ENCODE measurements around the gene DLL4.

Gene DLL4

DNA sequence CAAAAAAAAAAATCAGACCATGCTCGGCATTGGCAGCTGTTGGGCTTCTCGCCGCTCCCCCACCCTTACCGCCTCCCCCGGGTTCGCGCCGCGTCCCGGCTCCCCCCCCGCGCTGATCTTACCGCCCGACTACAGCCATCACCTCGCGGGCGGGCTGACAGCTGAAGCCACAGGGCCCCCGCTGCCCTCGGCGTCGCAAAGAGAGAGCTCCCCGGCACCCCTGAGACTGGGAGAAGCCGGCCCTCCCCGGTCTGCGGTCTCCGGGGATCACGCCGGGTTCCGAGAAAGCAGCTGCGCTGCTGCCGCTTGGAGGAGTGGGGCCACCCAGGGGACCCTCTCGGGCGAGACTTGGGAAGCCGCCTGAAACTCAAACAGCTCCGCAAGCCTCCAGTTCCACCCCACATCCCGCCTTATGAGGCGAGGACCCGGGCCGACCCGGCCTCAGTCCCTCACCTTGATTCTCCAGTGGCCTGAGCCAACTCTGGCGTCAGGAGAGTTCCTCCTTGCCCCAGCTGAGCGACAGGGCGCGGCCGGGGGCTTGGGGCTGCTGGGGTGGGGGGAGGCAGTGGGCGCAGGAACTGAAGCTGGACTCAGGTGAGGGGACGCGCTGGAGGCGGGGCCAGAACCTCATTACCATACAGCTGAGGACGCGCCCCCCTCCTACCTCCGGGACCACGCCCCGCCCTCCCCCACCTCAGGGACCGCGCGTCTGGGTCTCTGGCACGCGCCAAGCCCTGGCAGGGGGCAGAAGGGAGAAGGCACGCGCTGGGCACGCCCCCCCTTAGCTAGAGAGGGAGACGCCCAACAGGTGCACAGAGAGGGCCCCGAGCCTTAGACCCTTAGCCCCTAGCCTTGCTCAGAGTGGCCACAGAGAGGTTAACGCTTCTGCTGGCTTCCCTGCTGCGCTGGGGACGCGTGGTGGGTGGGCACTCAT is 1.0 kb upstream of the DLL4 start:
- no peak for DNase-seq

DNA sequence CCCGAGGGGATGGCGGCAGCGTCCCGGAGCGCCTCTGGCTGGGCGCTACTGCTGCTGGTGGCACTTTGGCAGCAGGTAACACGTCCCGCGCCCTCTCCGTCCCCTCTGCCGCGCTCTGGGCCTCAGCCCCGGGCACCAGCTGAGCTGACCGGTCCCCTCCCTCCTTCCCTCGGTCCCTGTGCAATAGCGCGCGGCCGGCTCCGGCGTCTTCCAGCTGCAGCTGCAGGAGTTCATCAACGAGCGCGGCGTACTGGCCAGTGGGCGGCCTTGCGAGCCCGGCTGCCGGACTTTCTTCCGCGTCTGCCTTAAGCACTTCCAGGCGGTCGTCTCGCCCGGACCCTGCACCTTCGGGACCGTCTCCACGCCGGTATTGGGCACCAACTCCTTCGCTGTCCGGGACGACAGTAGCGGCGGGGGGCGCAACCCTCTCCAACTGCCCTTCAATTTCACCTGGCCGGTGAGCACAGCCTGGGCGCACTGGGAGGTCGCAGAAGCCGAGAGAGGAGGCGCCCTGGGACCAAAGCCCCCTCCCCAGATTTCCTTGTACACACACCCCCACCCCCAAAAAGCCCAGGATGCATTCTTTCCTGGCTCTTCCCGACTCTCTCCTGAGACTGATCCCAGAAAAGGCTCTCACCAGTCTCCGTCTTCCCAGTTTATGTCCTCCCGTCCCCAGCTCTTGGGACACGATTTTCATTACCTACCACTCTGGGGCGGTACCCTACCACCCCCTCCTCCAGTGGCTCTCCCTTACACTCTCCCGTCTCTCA is 705 bp downstream of the DLL4 start:
- DNase-seq = no peak

DNA sequence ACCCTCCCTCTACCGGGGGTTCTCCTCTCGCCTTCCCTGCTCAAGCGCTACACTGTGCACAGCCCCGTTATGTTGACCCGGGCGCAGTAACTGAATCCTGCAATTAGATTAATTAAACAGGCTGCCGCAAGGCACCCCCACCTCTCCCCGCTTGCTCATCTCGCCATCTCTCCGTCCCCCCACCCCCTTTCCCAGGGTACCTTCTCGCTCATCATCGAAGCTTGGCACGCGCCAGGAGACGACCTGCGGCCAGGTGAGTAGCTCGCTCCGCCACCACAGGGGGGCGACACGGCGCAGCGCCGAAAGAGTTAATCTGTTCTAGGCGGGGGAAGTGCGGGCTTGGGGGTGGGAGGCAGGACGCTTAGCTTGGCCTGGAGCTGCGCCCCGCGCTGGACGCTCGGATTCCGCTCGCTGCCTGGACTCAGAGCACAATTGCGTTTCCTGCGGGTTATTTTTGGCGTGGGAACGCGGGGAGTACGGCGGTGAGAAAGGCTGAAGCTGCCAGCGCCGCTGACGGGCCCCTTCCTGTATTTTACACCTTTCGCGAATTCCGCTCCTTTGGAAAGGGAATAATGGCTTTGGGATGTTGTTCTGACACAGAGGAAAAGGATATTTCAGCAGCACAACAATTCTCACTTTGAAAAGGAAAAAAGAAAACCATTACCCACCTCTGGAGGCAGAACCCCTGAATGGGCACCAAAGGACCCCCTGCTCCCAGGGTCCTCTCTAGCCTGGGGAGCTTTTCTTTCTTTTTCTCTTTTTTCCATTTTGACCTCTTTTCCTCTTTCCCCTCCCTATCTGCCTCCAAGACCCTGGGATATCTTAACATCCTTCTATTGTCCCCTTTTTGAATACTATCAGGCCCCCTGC is 1.5 kb downstream of the DLL4 start:
- no peak for DNase-seq

DNA sequence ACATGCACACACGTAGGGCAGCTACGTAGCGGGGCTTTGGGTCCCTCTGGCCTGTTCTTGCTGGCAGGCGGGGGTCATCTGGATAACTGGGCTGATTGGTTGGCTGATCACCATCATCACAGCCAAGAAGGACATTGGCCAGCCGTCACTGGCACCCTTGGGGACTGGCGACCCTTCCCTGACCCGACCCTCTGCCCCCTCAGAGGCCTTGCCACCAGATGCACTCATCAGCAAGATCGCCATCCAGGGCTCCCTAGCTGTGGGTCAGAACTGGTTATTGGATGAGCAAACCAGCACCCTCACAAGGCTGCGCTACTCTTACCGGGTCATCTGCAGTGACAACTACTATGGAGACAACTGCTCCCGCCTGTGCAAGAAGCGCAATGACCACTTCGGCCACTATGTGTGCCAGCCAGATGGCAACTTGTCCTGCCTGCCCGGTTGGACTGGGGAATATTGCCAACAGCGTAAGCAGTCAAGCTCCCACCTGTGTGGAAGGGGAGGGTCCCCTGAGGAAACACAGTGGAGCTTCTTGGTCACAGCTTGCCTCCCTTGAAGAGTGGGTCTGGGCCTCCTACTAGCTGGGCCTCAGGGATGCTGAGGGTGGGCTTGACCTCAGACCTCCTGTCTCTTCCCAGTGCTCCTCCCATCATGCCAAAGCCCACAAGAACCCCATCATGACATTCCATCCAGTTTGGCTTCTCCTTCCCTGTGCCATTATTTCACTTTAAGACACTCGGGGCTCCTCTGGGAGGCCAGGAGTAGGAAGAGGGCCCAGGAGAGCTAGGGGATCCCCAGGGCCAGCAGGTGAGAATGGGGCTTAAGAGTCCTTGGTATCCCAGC is 2.4 kb downstream of the DLL4 start:
- DNase-seq = no peak

DNA sequence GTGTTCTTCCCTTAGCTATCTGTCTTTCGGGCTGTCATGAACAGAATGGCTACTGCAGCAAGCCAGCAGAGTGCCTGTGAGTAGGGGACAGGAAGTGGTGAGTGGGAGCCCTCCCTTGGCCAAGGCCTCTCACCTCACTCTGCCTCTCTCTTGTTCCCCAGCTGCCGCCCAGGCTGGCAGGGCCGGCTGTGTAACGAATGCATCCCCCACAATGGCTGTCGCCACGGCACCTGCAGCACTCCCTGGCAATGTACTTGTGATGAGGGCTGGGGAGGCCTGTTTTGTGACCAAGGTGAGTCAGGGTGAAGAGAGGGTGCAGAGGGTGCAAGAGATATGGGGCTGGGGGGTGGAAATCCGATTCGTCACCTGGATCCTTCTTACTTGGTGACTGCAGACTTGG is 3.0 kb downstream of the DLL4 start:
- DNase-seq = no peak

DNA sequence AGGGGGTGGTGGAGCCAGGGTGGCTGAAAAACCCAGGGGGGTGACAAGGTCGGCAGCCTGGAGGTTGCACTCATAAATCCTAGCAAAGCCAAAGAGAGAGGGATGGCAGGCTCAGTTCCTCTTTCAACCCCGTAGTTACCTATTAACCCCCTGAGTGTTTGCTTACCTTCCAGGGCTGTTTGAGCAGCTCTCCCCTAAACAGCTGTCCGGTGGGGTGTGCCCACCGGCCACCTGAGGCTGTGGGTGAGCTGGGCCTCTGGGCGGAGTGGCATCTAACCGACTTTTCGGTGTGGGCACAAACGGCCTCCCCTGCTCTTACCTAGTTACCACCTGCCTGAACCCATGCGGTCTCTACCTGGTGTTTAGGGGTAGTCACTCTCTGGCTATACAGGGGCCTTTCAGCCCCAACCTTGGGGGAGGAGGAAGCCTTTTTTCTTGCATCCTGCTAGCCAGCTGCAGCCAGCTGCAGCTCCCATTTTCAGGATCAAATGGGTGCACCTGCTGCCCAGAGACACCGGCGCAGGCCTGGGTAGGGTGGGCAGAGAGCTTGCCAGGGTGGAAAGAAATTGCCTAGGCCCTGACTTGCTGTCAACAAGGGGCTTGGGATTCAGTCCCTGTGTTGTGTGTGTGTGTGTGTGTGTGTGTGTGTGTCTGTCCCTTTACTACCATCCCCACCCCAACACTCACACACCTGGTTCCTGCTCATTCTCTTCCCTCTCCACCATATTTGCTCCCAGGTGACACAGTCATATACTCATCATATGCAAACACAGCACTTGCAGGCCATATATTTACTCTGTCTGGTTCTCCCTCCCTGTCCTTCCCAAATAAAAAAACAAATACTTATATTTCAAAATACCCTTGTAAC is 3.7 kb downstream of the DLL4 start:
- DNase-seq = no peak

DNA sequence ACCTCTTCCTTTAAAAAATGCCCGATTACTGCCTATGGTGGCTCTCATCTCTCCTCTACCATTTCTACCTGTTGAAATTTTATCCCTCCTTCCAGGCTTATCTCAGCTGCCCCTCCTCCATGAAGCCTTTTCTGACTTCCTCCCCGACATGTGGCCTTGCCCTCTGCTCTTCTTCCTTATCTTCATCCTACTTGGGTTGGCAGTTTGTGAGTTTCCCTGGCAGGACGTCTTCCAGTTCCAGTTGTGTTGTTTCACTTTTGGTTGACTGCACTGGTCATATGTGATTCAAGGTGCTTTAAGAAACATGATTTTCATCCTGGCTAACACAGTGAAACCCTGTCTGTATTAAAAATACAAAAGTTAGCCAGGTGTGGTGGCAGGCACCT is 4.4 kb downstream of the DLL4 start:
- DNase-seq = no peak

DNA sequence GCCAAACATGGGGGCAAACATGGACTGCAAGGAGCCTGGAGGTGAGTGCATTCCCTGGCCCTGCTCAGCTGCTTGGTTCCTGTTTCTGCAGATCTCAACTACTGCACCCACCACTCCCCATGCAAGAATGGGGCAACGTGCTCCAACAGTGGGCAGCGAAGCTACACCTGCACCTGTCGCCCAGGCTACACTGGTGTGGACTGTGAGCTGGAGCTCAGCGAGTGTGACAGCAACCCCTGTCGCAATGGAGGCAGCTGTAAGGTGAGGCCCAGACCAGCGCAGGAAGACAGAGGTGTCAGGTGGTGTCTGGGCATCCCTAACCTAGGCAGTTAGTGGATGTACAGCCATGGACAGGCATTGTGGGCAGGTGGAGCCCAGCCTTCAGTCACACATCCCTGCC is 5.3 kb downstream of the DLL4 start:
- no peak for DNase-seq

DNA sequence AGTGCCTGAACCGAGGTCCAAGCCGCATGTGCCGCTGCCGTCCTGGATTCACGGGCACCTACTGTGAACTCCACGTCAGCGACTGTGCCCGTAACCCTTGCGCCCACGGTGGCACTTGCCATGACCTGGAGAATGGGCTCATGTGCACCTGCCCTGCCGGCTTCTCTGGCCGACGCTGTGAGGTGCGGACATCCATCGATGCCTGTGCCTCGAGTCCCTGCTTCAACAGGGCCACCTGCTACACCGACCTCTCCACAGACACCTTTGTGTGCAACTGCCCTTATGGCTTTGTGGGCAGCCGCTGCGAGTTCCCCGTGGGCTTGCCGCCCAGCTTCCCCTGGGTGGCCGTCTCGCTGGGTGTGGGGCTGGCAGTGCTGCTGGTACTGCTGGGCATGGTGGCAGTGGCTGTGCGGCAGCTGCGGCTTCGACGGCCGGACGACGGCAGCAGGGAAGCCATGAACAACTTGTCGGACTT is 7.1 kb downstream of the DLL4 start:
- DNase-seq = no peak

DNA sequence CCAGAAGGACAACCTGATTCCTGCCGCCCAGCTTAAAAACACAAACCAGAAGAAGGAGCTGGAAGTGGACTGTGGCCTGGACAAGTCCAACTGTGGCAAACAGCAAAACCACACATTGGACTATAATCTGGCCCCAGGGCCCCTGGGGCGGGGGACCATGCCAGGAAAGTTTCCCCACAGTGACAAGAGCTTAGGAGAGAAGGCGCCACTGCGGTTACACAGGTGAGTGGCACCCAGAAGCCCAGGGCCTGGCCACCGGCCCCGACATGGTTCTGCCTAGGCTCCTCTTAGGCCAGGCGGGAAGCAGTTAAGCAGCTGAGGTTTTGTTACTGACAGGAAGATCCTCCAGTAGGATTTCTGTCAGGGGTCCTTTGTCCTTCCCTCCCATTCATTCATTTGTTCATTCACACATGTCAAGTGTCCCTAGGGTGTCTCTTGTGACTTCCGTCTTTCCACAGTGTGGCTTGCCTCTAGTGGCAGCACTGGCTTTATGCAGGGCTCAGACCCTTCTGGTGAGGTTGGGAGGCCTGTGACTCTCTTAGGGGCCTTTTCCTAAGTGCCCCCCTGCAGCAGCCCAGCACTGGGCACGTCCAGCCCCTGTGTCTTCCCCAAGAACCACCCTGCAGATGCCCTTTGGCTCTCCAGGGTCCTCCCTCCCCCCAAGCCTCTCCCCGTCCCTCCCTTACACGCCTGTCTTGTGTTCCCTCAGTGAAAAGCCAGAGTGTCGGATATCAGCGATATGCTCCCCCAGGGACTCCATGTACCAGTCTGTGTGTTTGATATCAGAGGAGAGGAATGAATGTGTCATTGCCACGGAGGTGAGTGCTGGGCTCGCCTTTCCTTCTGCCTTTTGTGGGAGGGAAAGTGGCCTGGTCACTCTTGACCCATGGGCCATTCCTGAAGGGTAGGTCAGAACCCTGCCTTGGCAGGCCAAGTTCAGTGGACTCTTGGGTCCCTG is 7.8 kb downstream of the DLL4 start:
- DNase-seq = peak; percentile 65

DNA sequence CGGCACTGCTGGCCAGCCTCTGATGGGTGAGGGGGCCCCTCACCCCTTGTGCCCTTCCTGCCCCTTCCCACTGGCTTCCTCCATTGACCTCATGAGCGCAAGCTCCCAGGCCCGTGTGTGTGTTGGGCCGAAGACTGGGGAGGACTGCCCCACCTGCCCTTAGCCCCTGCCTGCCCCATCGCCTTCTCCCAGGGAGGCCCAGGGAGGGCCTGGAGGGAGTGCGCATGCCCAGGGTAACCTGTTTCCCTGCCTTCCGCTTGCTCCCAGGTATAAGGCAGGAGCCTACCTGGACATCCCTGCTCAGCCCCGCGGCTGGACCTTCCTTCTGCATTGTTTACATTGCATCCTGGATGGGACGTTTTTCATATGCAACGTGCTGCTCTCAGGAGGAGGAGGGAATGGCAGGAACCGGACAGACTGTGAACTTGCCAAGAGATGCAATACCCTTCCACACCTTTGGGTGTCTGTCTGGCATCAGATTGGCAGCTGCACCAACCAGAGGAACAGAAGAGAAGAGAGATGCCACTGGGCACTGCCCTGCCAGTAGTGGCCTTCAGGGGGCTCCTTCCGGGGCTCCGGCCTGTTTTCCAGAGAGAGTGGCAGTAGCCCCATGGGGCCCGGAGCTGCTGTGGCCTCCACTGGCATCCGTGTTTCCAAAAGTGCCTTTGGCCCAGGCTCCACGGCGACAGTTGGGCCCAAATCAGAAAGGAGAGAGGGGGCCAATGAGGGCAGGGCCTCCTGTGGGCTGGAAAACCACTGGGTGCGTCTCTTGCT is 8.8 kb downstream of the DLL4 start:
- DNase-seq = no peak

DNA sequence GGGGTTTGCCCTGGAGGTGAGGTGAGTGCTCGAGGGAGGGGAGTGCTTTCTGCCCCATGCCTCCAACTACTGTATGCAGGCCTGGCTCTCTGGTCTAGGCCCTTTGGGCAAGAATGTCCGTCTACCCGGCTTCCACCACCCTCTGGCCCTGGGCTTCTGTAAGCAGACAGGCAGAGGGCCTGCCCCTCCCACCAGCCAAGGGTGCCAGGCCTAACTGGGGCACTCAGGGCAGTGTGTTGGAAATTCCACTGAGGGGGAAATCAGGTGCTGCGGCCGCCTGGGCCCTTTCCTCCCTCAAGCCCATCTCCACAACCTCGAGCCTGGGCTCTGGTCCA is 9.4 kb downstream of the DLL4 start:
- DNase-seq = no peak

DNA sequence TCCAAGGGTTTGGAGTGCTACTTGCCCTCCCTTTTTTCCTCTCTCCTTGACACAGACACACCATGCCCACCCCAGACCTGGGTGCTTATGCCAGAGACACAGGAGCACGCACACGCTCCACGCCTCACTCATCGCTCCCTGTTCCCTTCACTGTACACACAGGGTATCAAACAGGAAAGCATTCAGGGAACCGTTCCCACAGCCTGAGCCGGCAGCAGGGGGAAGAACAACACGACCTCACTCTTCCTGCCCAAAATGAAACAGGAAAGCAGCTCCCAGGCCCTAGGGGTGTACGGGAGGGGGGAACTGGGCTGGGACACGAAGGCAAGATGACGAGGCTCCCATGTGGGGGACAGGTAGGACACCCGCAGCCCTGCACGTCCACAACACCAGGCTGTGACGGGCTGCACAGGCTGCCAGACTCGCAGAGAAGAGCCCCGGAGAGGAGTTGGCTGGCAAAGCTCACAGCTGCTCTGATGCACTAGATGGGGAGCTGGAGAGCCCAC is 11.2 kb downstream of the DLL4 start:
- DNase-seq = no peak

DNA sequence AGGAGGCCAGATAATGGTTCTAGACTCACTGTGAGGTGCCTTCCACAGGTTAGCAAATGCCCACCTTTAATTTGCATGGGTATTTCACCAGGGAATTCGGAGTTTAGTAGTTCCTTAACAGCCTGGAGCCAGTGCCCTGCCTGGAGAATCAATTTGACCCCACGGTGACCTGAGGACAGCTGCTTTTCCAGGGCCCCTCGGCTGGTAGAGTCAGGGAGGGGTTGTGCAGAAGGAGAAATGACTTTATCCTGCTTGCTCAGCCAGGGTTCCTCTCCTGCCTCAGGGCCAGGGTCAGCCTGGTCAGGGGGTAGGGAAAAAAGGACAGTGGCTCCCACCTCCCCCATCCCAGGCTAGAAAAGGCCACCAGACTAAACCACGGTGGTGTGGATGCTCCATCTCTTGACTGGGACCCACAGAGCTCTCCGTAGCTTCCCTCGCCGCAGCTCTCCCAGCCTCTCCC is 12.0 kb downstream of the DLL4 start:
- DNase-seq = no peak

DNA sequence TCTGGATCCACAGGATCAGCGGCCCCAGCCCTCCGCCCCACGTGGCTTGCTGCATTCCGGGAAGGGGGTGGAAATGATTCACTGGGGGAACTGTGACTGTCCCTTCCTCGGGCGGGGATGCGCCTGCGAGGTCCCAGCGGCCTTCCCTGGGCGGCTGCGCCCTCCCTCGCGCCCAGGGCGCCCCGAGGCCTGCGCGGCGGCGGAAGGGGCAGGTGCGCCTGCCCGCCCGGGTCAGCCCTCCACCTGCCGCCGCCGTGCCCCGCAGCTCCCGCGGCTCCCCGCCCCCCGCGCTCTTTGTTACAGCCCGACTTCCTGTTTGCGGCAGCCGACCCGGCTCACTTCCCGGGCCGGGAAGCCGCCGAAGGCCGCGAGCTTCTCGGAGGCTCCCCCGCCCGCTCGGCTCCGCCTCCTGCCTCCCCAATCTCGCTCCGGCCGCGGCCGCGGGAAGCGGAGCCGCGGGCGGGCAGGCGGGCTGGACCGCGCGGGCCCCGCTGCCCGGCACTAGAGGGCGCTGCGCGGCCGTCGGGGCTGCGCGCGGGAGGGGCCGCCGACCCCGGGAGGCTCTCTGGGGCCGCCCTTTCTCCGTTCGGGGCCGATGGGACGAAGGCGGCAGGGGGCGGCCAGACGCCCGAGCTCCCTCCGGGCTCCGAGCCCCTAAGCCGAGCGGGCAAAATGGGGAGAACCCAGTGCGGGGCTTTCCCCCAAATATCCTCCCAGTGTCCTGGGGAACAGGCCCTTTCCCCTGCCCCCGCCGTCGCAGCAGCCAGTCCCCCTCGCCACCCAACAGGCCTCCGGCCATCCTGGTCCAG is 12.6 kb downstream of the DLL4 start:
- peak; percentile 82 for DNase-seq

DNA sequence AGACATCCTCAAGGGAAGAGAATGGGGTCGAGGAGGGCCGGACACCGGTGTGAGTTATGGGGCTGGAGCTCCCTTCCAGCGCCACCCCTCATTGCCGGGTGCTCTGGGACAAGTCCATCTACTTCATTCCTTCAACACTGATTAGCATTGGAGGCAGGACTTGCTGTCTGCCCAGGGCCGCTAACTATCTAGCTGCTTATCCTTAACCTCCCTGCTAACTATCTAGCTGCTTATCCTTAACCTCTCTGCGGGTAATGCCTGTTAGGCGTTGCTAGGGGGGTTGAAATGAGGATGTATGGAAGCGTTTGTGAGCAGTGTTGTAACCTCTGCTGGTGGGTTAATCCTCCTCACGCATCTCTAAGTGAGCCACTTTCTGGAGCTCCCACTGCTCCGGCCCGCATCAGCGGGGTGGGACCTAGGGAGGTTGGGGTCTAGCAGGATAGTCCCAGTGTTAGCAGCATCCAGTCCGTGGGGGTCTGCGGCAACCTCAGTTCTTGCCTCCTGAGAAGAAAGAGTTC is 13.3 kb downstream of the DLL4 start:
- DNase-seq = peak; percentile 19

DNA sequence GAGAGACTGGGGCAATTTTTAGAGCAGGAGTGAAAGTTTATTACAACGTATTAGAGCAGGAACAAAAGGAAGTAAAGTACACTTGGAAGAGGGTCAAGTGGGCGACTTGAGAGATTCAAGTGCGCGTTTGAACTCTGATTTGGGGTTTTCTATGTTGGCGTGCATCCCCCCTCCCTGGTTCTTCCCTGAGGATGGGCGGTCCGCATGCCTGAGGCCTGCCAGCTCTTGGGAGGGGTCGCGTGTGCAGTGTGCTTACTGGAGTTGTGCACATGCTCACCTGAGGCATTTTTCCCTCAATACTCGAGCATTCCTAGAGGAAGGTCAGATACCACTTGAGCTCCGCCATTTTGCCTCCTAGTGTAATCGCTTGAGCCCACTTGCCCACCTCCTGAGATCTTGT is 13.7 kb downstream of the DLL4 start:
- no peak for DNase-seq

Data from fibroblast of skin of right quadriceps (primary cell).